Mucosa of stomach (tissue), 1 donor: ENCODE results near the gene PASD1.
"Not testable (repeated sequence)": the region's sequence is repeated elsewhere in the genome, so short reads cannot be mapped to it uniquely, and the experiment has no call there.

Source experiments
- H3K27me3 ChIP-seq: one replicate; pipeline ENCODE4 v1.7.0; 2013; ENCODE audit warnings: mild to moderate bottlenecking, low read length; ENCODE audit not compliant: control insufficient read depth, insufficient read depth
- H3K36me3 ChIP-seq: one replicate; pipeline ENCODE4 v1.7.0; 2013; ENCODE audit warnings: low read length; ENCODE audit not compliant: control insufficient read depth, insufficient read depth
- H3K4me1 ChIP-seq: one replicate; pipeline ENCODE4 v1.7.0; 2013; ENCODE audit warnings: mild to moderate bottlenecking, low read length; ENCODE audit not compliant: control insufficient read depth, insufficient read depth
- H3K4me3 ChIP-seq: one replicate; pipeline ENCODE4 v1.7.0; 2013; ENCODE audit warnings: low read length
- H3K9ac ChIP-seq: one replicate; pipeline ENCODE4 v1.7.0; 2013; ENCODE audit warnings: mild to moderate bottlenecking, low read length, moderate library complexity
- H3K9me3 ChIP-seq: one replicate; pipeline ENCODE4 v1.7.0; 2013; ENCODE audit warnings: mild to moderate bottlenecking, low read length, moderate library complexity; ENCODE audit not compliant: control insufficient read depth
- donor health status: Pancreatic carcinoma.

The PASD1 gene

DNA sequence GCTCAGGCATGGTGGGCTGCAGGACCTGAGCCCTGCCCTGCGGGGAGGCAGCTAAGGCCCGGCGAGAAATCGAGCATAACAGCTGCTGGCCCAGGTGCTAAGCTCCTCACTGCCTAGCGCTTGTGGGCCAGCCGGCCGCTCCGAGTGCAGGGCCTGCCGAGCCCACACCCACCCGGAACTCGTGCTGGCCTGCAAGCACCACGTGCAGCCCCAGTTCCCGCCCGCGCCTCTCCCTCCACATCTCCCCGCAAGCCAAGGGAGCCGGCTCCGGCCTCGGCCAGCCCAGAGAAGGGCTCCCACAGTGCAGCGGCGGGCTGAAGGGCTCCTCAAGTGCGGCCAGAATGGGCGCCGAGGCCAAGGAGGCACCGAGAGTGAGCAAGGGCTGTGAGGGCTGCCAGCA lies 8.2 kb upstream of the PASD1 start:
- H3K27me3 ChIP-seq, H3K4me1 ChIP-seq, H3K4me3 ChIP-seq, H3K9ac ChIP-seq, H3K36me3 ChIP-seq, H3K9me3 ChIP-seq: not testable (repeated sequence)

GRCh38 chrX:151562485-151562884 lies 990 bp upstream of the PASD1 start:
- not testable (repeated sequence) for H3K36me3 ChIP-seq, H3K4me1 ChIP-seq, H3K27me3 ChIP-seq, H3K4me3 ChIP-seq, H3K9me3 ChIP-seq, H3K9ac ChIP-seq

DNA sequence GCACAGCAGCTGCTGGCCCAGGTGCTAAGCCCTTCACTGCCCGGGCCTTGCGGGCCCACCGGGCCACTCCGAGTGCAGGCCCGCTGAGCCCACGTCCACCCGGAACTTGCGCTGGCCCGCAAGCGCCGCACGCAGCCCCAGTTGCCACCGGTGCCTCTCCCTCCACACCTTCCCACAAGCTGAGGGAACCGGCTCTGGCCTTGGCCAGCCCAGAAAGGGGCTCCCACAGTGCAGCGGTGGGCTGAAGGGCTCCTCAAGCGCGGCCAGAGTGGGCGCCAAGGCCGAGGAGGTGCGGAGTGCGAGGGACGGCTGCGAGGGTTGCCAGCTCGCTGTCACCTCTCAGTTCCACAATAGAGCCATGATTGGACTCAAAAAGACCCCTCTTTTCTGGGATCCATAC lies 472 bp upstream of the PASD1 start:
- not testable (repeated sequence) for H3K27me3 ChIP-seq, H3K36me3 ChIP-seq, H3K9ac ChIP-seq, H3K4me1 ChIP-seq, H3K9me3 ChIP-seq, H3K4me3 ChIP-seq

DNA sequence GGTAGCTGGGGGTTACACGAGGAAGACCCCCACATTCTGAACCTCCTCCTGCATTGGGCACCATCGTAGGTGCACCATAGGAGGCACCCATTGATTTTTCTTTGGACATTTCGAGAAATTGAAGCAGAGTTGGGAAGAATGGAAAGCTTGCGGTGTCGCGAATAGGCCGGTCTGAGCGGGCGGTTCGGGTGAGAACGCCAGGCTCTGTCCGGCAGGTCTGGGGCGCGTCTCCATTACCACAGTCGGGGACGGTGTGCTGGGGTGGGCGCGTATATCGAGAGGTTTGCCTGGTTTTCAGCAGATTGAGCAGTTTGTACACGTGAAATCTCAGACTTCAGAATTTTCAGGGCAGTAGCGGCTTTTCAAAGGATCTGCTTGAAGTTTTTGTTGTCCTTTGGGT lies 560 bp downstream of the PASD1 start:
- Histone ChIP-seq H3K9me3 (no peaks in the 10 kb centered on the region), H3K9ac (no peak overlapping the region), H3K36me3 (no peaks in the 10 kb centered on the region), H3K4me1 (no peaks in the 10 kb centered on the region), H3K4me3 (no peak overlapping the region), H3K27me3 (no peaks in the 10 kb centered on the region)

DNA sequence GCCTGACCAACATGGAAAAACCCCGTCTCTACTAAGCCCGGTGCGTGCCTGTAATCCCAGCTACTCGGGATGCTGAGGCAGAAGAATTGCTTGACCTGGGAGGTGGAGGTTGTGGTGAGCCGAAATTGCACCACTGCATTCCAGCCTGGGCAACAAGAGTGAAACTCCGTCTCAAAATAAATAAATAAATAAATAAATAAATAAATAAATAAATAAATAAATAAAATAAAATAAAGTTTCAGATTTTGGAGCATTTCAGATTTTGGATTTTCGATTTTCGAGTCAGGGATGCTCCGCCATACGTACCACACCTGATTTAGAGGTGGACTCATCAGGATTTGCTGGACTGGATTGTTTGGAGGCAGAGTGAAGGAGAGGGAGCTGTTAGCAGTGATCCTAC lies 3.4 kb downstream of the PASD1 start:
- H3K27me3 ChIP-seq, H3K4me3 ChIP-seq, H3K4me1 ChIP-seq, H3K36me3 ChIP-seq, H3K9me3 ChIP-seq, H3K9ac ChIP-seq: not testable (repeated sequence)

GRCh38 chrX:151570561-151570960 lies 7.1 kb downstream of the PASD1 start:
- H3K27me3 ChIP-seq: no peaks in the 10 kb centered on the region
- H3K36me3 ChIP-seq: no peaks in the 10 kb centered on the region
- H3K4me1 ChIP-seq: no peaks in the 10 kb centered on the region
- no peak overlapping the region for H3K9ac ChIP-seq
- H3K9me3 ChIP-seq: no peaks in the 10 kb centered on the region
- no peak overlapping the region for H3K4me3 ChIP-seq

- H3K36me3 ChIP-seq, H3K27me3 ChIP-seq, H3K4me3 ChIP-seq, H3K9me3 ChIP-seq, H3K4me1 ChIP-seq, H3K9ac ChIP-seq: not testable (repeated sequence)
These were observed 29.9 kb downstream of the PASD1 start for GRCh38 chrX:151593384-151593783.

DNA sequence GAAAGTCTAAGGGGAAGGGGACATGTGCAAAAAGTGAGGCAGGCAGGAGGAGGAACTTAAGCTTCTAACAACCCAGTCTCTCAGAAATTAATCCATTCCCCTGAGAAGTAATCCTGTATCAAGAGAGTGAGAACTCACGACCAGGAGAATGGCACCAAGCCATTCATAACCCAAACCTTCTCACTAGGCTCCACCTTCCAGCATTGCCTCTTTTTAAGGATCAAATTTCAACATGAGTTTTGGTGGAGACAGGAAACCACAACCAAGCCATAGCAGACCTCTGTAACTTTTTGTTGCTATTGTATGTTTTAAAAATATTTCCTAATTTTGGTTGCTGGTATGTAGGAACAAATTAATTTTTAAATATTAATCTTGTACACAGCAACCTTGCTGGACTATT lies 32.8 kb downstream of the PASD1 start:
- H3K9ac ChIP-seq: no peak overlapping the region
- no peak overlapping the region for H3K4me3 ChIP-seq
- no peaks in the 10 kb centered on the region for H3K9me3 ChIP-seq
- H3K4me1 ChIP-seq: no peaks in the 10 kb centered on the region
- H3K27me3 ChIP-seq: no peaks in the 10 kb centered on the region
- H3K36me3 ChIP-seq: no peaks in the 10 kb centered on the region

- H3K36me3 ChIP-seq: no peaks in the 10 kb centered on the region
- H3K9me3 ChIP-seq: no peaks in the 10 kb centered on the region
- H3K9ac ChIP-seq: no peak overlapping the region
- no peaks in the 10 kb centered on the region for H3K27me3 ChIP-seq
- H3K4me1 ChIP-seq: no peaks in the 10 kb centered on the region
- no peak overlapping the region for H3K4me3 ChIP-seq
These were observed 41.5 kb downstream of the PASD1 start for GRCh38 chrX:151604931-151605330.

- no peak overlapping the region for H3K9ac ChIP-seq
- no peaks in the 10 kb centered on the region for H3K36me3 ChIP-seq
- H3K27me3 ChIP-seq: no peaks in the 10 kb centered on the region
- H3K9me3 ChIP-seq: no peaks in the 10 kb centered on the region
- no peak overlapping the region for H3K4me3 ChIP-seq
- H3K4me1 ChIP-seq: no peaks in the 10 kb centered on the region
These were observed 45.7 kb downstream of the PASD1 start for GRCh38 chrX:151609222-151609621.

DNA sequence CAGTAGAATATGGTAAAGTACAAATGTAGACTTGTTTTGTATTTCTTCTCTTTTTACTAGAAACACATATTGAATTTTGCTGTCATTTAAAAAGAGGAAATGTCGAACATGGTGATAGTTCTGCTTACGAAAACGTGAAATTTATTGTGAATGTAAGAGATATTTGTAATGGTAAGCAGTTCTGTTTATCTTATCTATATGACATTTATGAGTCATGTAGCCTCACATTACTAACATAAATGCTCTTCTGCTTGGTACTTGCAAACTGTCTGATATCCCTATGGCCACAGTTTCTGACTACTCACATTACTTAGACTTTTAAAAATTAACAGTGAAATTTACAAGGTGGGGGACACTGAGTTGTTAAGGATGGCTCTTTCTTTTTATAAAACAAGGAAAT lies 57.9 kb downstream of the PASD1 start:
- Histone ChIP-seq H3K9ac (no peak overlapping the region), H3K9me3 (no peaks in the 10 kb centered on the region), H3K4me3 (no peak overlapping the region), H3K4me1 (no peaks in the 10 kb centered on the region), H3K27me3 (no peaks in the 10 kb centered on the region), H3K36me3 (no peaks in the 10 kb centered on the region)

DNA sequence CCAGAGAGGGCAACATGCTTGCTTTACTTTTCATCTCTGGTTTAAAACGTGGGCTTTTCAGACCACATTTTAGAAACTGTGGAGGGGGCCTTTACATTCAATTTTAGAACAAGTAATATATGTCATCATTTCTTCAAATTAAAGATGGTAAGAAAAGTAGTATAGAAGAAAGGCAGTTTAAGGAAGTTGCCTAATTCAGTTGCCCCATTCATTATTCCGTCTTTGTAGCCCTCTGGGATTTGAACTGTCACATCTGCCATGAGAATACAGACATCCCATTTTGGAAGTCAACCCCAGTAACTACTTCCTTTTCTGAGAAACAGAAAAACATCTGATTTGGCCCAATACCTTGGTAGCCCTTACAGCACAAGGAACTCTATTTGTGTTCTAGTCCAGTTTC lies 61.2 kb downstream of the PASD1 start:
- Histone ChIP-seq H3K36me3 (no peaks in the 10 kb centered on the region), H3K4me3 (no peak overlapping the region), H3K9me3 (no peaks in the 10 kb centered on the region), H3K9ac (no peak overlapping the region), H3K27me3 (no peaks in the 10 kb centered on the region), H3K4me1 (no peaks in the 10 kb centered on the region)

- Histone ChIP-seq H3K9me3 (no peaks in the 10 kb centered on the region), H3K27me3 (no peaks in the 10 kb centered on the region), H3K36me3 (no peaks in the 10 kb centered on the region), H3K4me1 (no peaks in the 10 kb centered on the region), H3K9ac (no peak overlapping the region), H3K4me3 (no peak overlapping the region)
These were observed 68.3 kb downstream of the PASD1 start for GRCh38 chrX:151631822-151632221.
